K562 (cell line): Measurements from ENCODE around the gene HSD17B11. TPM values are rescaled to one million over a fixed set of nuclear protein-coding genes. Genes with fewer than 3 reads are reported as not detected.
A peak's percentile ranks its signal among the peaks of the same experiment; 100 is the strongest.

Source experiments
- ATF7 ChIP-seq: fragments of 450-650 bp; IDR thresholded peaks from 2 replicates; pipeline ENCODE4 v1.7.1; 2014; ENCODE audit warnings: mild to moderate bottlenecking, moderate library complexity
- HSF4 ChIP-seq: fragments of 250-450 bp; sonication (Bioruptor Pico); IDR thresholded peaks from 2 replicates; pipeline ENCODE4 v2.1.2; 2022; ENCODE audit warnings: mild to moderate bottlenecking, moderate library complexity, borderline replicate concordance
- KHSRP ChIP-seq: fragments of 450-650 bp; IDR thresholded peaks from 2 replicates; pipeline ENCODE4 v1.6.1; 2017
- KLF10 ChIP-seq: fragments of 250-450 bp; sonication (Bioruptor Pico); IDR thresholded peaks from 2 replicates; pipeline ENCODE4 v1.6.1; 2021; ENCODE audit warnings: matching md5 sums
- L3MBTL2 ChIP-seq: fragments of 450-650 bp; IDR thresholded peaks from 2 replicates; pipeline ENCODE4 v1.6.1; 2016; ENCODE audit warnings: mild to moderate bottlenecking, moderate library complexity
- SMC3 ChIP-seq: conservative IDR thresholded peaks from 2 replicates; pipeline ENCODE4 v1.6.1; 2011; ENCODE audit warnings: low read depth, low read length, improper control_type of control experiment; ENCODE audit not compliant: insufficient read depth
- SP2 ChIP-seq: IDR thresholded peaks from 2 replicates; pipeline ENCODE4 v1.6.1; 2011; ENCODE audit warnings: mild to moderate bottlenecking, low read depth, low read length, moderate library complexity; ENCODE audit not compliant: poor library complexity, severe bottlenecking; ENCODE audit errors: extremely low read depth
- U2AF1 ChIP-seq: fragments of 200-400 bp; formaldehyde crosslinking; optimal IDR thresholded peaks from 2 replicates; pipeline ENCODE3; 2017; ENCODE audit warnings: mild to moderate bottlenecking, low read depth, low read length, moderate library complexity
- ZNF140 ChIP-seq: fragments of 250-450 bp; sonication (Bioruptor Pico); IDR thresholded peaks from 2 replicates; pipeline ENCODE4 v1.8.0; 2021; ENCODE audit warnings: moderate library complexity, mild to moderate bottlenecking, inconsistent platforms
- polyA plus RNA-seq, 8 experiments: library from polyadenylated mRNA; depleted of rRNA in 4 of 8; stranded (reverse) in 5 of 8; unstranded in 3 of 8; fragments of >200 nt; fragmentation: Nextera tagmentation in 2 of 8; fragmentation: Illumina TruSeq in 1 of 8; extraction: Ambion mirVana in 2 of 8; extraction: Trizol in 1 of 8; gene quantifications; 2 replicates each; pipeline versions ENCODE4 v1.2.1 to v1.2.3, GENCODE V29; 2011 to 2014; ENCODE audit warnings: inconsistent platforms in 1 of 8, missing spikeins in 1 of 8
- total RNA-seq, 7 experiments: library from RNA; depleted of rRNA in 6 of 7; stranded (reverse); fragments of >200 nt in 6 of 7; fragmentation: Illumina TruSeq in 2 of 7; extraction: Trizol in 2 of 7; gene quantifications; 2 replicates each; pipeline versions ENCODE4 v1.2.1 to v1.2.3, GENCODE V29; 2011 to 2021; ENCODE audit warnings: low replicate concordance in 1 of 7
- TF ChIP-seq, protein P1 (sequence below): sonication (generic); formaldehyde crosslinking; IDR thresholded peaks from 2 replicates; pipeline ENCODE4 v1.8.0; 2023; ENCODE audit warnings: mild to moderate bottlenecking, missing genetic modification reagents
- TF ChIP-seq, protein P2 (sequence below), 2 experiments: fragments of 200-800 bp in 1 of 2; sonication (Bioruptor generic) in 1 of 2; sonication (generic) in 1 of 2; formaldehyde crosslinking in 1 of 2; IDR thresholded peaks in 1 of 2; conservative IDR thresholded peaks in 1 of 2; 2 replicates each; pipeline versions ENCODE4 v1.5.0 to v1.6.1; 2016 to 2020; ENCODE audit warnings: missing compliant biosample characterization in 1 of 2, missing genetic modification characterization in 1 of 2, missing genetic modification reagents in 1 of 2
- TF ChIP-seq, protein P3 (sequence below), 2 experiments: fragments of 450-650 bp; formaldehyde crosslinking in 1 of 2; IDR thresholded peaks; 2 replicates each; pipeline versions ENCODE4 v1.4.0 to v1.6.1; 2014 to 2020; ENCODE audit warnings: mild to moderate bottlenecking in 2 of 2, borderline replicate concordance in 1 of 2, low read depth in 1 of 2

Gene HSD17B11
- total and polyA plus RNA-seq, 9 of the 15 experiments (the other 6 are each of a cell fraction or from before 2014, with no cell fraction given) = 26.0 to 108 (median 81.0) TPM

DNA sequence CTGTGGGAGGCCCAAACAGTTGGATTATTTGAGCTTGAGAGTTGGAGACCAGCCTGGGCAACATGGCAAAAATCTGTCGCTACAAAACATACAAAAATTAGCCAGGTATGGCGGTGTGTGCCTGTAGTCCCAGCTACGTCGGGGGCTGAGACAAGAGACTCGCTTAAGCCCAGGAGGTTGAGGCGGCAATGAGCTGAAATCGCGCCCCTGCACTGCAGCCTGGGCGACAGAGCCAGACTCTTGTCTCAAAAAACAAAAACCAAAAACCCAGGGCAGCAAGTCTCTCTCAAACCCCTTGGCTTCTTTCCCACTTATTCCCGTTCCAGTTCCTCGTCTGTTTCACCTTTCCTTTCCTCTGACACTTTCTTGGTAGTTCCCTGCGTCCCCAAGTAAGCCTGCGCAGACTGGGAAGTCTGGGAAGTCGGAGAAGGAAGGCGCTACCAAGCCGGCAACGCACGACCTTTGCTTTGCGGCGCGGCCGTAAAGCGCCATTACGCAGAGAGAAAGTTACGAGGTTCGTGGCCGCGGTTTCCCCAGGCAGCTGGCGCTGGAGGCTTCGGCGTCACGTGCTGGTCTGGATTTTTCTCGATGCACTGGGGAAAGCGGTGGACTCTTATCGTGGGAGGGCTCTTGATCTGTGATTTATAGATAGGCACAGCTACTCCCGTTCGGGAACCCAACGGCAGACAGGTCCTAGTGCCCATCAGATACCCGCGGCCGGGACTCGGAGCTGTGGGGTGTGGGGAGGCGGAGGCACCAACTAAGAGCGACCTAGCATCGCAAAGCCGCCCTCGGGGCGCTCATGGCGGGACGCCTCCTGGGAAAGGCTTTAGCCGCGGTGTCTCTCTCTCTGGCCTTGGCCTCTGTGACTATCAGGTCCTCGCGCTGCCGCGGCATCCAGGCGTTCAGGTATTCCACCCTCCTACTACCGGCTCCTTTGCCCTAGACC is 31.4 kb upstream of the HSD17B11 start, which contains the start of gene NUDT9 (continued):
- TF ChIP-seq, protein P1, sequence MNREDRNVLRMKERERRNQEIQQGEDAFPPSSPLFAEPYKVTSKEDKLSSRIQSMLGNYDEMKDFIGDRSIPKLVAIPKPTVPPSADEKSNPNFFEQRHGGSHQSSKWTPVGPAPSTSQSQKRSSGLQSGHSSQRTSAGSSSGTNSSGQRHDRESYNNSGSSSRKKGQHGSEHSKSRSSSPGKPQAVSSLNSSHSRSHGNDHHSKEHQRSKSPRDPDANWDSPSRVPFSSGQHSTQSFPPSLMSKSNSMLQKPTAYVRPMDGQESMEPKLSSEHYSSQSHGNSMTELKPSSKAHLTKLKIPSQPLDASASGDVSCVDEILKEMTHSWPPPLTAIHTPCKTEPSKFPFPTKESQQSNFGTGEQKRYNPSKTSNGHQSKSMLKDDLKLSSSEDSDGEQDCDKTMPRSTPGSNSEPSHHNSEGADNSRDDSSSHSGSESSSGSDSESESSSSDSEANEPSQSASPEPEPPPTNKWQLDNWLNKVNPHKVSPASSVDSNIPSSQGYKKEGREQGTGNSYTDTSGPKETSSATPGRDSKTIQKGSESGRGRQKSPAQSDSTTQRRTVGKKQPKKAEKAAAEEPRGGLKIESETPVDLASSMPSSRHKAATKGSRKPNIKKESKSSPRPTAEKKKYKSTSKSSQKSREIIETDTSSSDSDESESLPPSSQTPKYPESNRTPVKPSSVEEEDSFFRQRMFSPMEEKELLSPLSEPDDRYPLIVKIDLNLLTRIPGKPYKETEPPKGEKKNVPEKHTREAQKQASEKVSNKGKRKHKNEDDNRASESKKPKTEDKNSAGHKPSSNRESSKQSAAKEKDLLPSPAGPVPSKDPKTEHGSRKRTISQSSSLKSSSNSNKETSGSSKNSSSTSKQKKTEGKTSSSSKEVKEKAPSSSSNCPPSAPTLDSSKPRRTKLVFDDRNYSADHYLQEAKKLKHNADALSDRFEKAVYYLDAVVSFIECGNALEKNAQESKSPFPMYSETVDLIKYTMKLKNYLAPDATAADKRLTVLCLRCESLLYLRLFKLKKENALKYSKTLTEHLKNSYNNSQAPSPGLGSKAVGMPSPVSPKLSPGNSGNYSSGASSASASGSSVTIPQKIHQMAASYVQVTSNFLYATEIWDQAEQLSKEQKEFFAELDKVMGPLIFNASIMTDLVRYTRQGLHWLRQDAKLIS (CRISPR knock-in tag) = 0 out of 2 replicates have a peak, but pooled peaks have one; percentile 63
- TF ChIP-seq ATF7 = peak; percentile 84
- TF ChIP-seq SP2 = no peak
- TF ChIP-seq U2AF1 = no peak
- no peak for TF ChIP-seq KHSRP
- no peak for TF ChIP-seq ZNF140 (CRISPR knock-in tag)
- no peak for TF ChIP-seq SMC3
- no peak for TF ChIP-seq HSF4
- no peak for TF ChIP-seq KLF10 (CRISPR knock-in tag)
- peak; percentile 97 for TF ChIP-seq L3MBTL2
- TF ChIP-seq, protein P2, sequence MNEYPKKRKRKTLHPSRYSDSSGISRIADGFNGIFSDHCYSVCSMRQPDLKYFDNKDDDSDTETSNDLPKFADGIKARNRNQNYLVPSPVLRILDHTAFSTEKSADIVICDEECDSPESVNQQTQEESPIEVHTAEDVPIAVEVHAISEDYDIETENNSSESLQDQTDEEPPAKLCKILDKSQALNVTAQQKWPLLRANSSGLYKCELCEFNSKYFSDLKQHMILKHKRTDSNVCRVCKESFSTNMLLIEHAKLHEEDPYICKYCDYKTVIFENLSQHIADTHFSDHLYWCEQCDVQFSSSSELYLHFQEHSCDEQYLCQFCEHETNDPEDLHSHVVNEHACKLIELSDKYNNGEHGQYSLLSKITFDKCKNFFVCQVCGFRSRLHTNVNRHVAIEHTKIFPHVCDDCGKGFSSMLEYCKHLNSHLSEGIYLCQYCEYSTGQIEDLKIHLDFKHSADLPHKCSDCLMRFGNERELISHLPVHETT (CRISPR knock-in tag; conservative IDR thresholded peaks at IDR 0.05 in 1 of 2, IDR thresholded peaks at IDR 0.05 in 1 of 2) = 0 out of 4 replicates have a peak, but pooled peaks of 1 of the 2 experiments have one; percentile 17
- TF ChIP-seq, protein P3, sequence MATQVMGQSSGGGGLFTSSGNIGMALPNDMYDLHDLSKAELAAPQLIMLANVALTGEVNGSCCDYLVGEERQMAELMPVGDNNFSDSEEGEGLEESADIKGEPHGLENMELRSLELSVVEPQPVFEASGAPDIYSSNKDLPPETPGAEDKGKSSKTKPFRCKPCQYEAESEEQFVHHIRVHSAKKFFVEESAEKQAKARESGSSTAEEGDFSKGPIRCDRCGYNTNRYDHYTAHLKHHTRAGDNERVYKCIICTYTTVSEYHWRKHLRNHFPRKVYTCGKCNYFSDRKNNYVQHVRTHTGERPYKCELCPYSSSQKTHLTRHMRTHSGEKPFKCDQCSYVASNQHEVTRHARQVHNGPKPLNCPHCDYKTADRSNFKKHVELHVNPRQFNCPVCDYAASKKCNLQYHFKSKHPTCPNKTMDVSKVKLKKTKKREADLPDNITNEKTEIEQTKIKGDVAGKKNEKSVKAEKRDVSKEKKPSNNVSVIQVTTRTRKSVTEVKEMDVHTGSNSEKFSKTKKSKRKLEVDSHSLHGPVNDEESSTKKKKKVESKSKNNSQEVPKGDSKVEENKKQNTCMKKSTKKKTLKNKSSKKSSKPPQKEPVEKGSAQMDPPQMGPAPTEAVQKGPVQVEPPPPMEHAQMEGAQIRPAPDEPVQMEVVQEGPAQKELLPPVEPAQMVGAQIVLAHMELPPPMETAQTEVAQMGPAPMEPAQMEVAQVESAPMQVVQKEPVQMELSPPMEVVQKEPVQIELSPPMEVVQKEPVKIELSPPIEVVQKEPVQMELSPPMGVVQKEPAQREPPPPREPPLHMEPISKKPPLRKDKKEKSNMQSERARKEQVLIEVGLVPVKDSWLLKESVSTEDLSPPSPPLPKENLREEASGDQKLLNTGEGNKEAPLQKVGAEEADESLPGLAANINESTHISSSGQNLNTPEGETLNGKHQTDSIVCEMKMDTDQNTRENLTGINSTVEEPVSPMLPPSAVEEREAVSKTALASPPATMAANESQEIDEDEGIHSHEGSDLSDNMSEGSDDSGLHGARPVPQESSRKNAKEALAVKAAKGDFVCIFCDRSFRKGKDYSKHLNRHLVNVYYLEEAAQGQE (IDR thresholded peaks at IDR 0.05; ENCODE audit: borderline replicate concordance) = peak; percentile 67
- TF ChIP-seq, protein P3 (CRISPR knock-in tag; IDR thresholded peaks at IDR 0.05; ENCODE audit: low read depth) = peak; percentile 35; the same call in 1 of the 2 replicates
